Vagina (tissue), 2 donors: Measurements from ENCODE around the gene TECPR1. TPM values are rescaled to one million over a fixed set of nuclear protein-coding genes. Genes with fewer than 3 reads are reported as not detected.

Experiments
- DNase-seq, 2 donors: peaks; one replicate each; pipeline ENCODE4 v3.0.0-alpha.2; 2017; ENCODE audit errors: extremely low spot score in 2 of 2
- H3K27ac ChIP-seq: fragments of 200-600 bp; sonication (generic); one replicate; pipeline ENCODE4 v1.5.1; 2019
- H3K27me3 ChIP-seq: fragments of 200-600 bp; sonication (generic); one replicate; pipeline ENCODE4 v1.5.1; 2019
- H3K36me3 ChIP-seq, 2 donors: fragments of 200-600 bp; sonication (generic); one replicate each; pipeline ENCODE4 v1.5.1; 2017 to 2019
- H3K4me1 ChIP-seq: fragments of 200-600 bp; sonication (generic); one replicate; pipeline ENCODE4 v1.5.1; 2019
- H3K4me3 ChIP-seq, 2 donors: fragments of 200-600 bp; sonication (generic); 1 replicate in 1 of 2; 2 replicates in 1 of 2; pipeline ENCODE4 v1.5.1; 2016 to 2019
- H3K9me3 ChIP-seq: fragments of 200-600 bp; sonication (generic); one replicate; pipeline ENCODE4 v1.5.1; 2019
- POLR2A ChIP-seq, 2 donors: fragments of 450-650 bp; IDR thresholded peaks; one replicate each; pipeline ENCODE4 v1.6.1; 2017; ENCODE audit warnings: antibody characterized with exemption in 2 of 2, mild to moderate bottlenecking in 2 of 2, moderate library complexity in 2 of 2
- POLR2AphosphoS5 ChIP-seq, 2 donors: sonication (generic); formaldehyde crosslinking; IDR thresholded peaks; one replicate each; pipeline ENCODE4 v1.9.0; 2017; ENCODE audit warnings: antibody characterized with exemption in 2 of 2, mild to moderate bottlenecking in 2 of 2, low read depth in 1 of 2; ENCODE audit not compliant: insufficient read depth in 1 of 2
- intact Hi-C: fragments of 100-400 bp; cut with DNase I; formaldehyde crosslinking; loops from one replicate; pipeline ENCODE4 v1.15.1; 2023
- total RNA-seq: library from RNA; depleted of rRNA; stranded (reverse); fragments of >200 nt; gene quantifications from one replicate; pipeline ENCODE4 v1.2.3, GENCODE V29; 2016
- TF ChIP-seq, protein P1 (sequence below), 3 experiments: fragments of 450-650 bp in 2 of 3; fragments of 200-600 bp in 1 of 3; sonication (generic) in 1 of 3; IDR thresholded peaks; one replicate each; pipeline ENCODE4 v1.5.1; 2017 to 2019; ENCODE audit warnings: antibody characterized with exemption in 3 of 3, mild to moderate bottlenecking in 2 of 3, moderate library complexity in 2 of 3

TECPR1 gene
- total RNA-seq, 1 donor from 2014 or later, result 19.6 TPM

DNA sequence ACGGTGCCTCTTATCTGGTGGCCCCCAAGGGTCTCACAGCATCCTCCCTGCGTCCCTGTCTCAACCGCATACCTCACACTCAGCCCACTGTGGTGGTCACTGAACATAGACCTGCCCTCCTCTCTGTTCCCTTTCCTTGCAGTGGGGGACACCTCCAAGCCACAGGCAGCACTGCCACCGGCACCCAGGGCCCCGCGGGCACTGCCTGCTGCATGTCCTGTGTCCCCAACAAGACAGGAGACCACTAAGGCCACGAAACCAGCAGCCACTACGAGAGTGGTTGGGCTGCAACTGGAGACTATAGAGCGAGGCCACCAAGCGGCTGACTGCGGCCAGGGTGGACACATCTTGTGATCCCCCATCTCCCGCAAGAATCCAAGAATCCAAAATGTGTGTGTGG, 44.8 kb upstream of the TECPR1 start:
- peaks cover 0 to 25% of the 10 kb centered on the region in 2 donors for H3K36me3 ChIP-seq

DNA sequence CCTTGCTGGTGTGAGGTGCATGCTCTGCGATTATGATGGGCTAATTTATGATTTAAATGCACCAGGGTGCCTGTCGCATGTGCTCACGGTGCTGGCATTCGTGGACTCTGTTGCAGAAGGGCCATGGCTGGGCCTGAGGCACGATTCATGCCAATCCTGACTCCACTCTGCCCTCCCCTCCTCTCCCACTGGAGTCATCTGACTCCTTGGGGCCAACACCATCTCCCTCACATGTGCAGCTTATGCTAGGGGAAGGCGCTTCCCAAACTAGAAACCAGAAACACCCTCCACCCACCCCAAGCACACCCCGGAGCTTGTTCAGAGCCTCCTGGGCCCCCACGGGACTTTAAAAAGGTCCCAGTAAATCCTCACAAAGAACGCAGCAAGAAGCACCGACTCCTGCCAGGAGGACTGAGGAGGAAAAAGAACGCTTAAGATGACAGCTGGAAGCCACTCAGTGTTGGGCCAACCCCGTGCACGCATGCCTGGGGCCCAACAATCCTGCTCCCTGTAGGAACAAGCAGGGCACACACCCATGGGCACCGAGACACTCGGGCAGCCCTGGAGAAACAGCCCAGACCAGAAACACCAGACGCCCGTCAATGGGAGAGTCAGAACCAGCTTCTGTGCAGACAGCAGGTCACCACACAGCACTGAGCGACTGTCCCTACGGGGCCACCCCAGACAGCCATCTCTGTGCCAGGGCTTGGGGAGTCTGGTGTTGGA, 43.6 kb upstream of the TECPR1 start:
- peaks cover 0 to 29% of the 10 kb centered on the region in 2 donors for H3K36me3 ChIP-seq

More for the DNA sequence above, 44.8 kb upstream of the TECPR1 start:
- no peak for DNase-seq
- Histone ChIP-seq H3K9me3 (no peaks in the 10 kb centered on the region), H3K27me3 (no peaks in the 10 kb centered on the region), H3K4me3 (no peak overlapping the region), H3K27ac (no peak overlapping the region), H3K4me1 (peaks cover 19% of the 10 kb centered on the region)
- intact Hi-C loops, result no loop called here
- TF ChIP-seq POLR2AphosphoS5 (IDR thresholded peaks at IDR 0.05; ENCODE audit: insufficient read depth in 1 of 2, low read depth in 1 of 2) (no peak), POLR2A (IDR thresholded peaks at IDR 0.05) (no peak)
- TF ChIP-seq, protein P1, sequence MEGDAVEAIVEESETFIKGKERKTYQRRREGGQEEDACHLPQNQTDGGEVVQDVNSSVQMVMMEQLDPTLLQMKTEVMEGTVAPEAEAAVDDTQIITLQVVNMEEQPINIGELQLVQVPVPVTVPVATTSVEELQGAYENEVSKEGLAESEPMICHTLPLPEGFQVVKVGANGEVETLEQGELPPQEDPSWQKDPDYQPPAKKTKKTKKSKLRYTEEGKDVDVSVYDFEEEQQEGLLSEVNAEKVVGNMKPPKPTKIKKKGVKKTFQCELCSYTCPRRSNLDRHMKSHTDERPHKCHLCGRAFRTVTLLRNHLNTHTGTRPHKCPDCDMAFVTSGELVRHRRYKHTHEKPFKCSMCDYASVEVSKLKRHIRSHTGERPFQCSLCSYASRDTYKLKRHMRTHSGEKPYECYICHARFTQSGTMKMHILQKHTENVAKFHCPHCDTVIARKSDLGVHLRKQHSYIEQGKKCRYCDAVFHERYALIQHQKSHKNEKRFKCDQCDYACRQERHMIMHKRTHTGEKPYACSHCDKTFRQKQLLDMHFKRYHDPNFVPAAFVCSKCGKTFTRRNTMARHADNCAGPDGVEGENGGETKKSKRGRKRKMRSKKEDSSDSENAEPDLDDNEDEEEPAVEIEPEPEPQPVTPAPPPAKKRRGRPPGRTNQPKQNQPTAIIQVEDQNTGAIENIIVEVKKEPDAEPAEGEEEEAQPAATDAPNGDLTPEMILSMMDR (IDR thresholded peaks at IDR 0.05), result no peak

DNA sequence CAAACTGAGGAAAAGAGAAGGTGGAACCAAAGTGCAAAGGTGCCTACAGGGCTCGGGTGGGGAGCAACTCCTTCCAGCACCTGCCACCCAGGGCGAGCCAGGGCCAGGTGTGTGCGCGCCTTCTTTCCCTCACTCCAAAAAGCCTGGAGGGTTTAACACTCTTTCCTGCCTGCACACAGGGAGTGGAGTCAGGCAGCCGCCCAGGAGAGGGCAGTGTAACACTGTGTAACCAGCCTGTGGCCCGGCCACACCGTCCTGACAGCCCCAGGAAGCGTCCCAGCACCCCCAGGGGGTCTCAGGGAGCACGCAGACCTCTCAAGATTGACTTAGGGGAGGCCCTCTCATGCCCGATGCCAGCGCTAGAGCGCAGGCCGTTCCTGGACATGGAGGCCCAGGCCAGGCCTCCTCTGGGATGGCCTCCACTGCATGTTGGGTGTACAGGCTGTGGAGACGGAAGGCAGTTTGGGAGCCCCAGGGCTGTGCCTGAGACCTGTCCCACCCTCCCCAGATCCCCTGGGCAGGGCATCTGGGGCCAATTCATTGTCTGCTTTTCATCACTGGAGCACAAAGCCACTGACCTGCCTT, 42.9 kb upstream of the TECPR1 start:
- Histone ChIP-seq H3K36me3 (peaks cover 0 to 29% of the 10 kb centered on the region in 2 donors), H3K4me3 (no peak overlapping the region), H3K27me3 (no peaks in the 10 kb centered on the region), H3K4me1 (peaks cover 19% of the 10 kb centered on the region), H3K27ac (peak overlapping the region; percentile 41), H3K9me3 (no peaks in the 10 kb centered on the region)
- no peak for DNase-seq
- intact Hi-C loops, result no loop called here
- TF ChIP-seq, protein P1 (IDR thresholded peaks at IDR 0.05), result peak; percentile 16 to 46 (median 18)
- TF ChIP-seq POLR2A (IDR thresholded peaks at IDR 0.05) (no peak), POLR2AphosphoS5 (IDR thresholded peaks at IDR 0.05; ENCODE audit: insufficient read depth in 1 of 2, low read depth in 1 of 2) (no peak)

More for the DNA sequence above, 43.6 kb upstream of the TECPR1 start:
- no peaks in the 10 kb centered on the region for H3K9me3 ChIP-seq
- intact Hi-C loops, result no loop called here
- TF ChIP-seq, protein P1 (IDR thresholded peaks at IDR 0.05), result no peak
- no peak for TF ChIP-seq POLR2AphosphoS5 (IDR thresholded peaks at IDR 0.05; ENCODE audit: insufficient read depth in 1 of 2, low read depth in 1 of 2)
- no peak for TF ChIP-seq POLR2A (IDR thresholded peaks at IDR 0.05)
- no peaks in the 10 kb centered on the region for H3K27me3 ChIP-seq
- DNase-seq, result no peak
- H3K27ac ChIP-seq, result peak overlapping the region; percentile 41
- peaks cover 19% of the 10 kb centered on the region for H3K4me1 ChIP-seq
- H3K4me3 ChIP-seq, result no peak overlapping the region

DNA sequence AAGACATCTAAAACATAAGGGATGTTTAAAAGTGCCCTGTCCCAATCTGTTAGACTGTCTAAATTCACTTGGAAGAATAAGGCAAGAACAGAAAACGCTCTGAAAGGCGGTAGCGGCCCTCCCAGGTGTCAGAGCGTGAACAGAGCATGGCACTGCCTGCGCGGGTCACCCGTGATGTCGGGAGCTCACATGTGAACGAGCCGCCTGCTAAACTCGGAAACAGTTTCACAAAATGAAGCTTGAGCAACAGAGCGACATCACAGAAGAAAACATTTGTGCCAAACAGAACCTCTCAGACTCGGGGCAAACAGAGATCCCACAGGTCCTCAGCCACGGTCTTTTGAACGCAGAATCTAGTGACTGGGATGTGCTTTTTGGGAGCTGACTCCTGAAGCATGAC, 42.3 kb upstream of the TECPR1 start:
- Histone ChIP-seq H3K4me3 (no peak overlapping the region), H3K4me1 (peaks cover 22% of the 10 kb centered on the region), H3K9me3 (no peaks in the 10 kb centered on the region), H3K36me3 (peaks cover 0 to 29% of the 10 kb centered on the region in 2 donors), H3K27me3 (no peaks in the 10 kb centered on the region), H3K27ac (no peak overlapping the region)
- TF ChIP-seq, protein P1 (IDR thresholded peaks at IDR 0.05), result no peak
- TF ChIP-seq POLR2AphosphoS5 (IDR thresholded peaks at IDR 0.05; ENCODE audit: insufficient read depth in 1 of 2, low read depth in 1 of 2) (no peak), POLR2A (IDR thresholded peaks at IDR 0.05) (no peak)
- intact Hi-C loops, result no loop called here
- no peak for DNase-seq

DNA sequence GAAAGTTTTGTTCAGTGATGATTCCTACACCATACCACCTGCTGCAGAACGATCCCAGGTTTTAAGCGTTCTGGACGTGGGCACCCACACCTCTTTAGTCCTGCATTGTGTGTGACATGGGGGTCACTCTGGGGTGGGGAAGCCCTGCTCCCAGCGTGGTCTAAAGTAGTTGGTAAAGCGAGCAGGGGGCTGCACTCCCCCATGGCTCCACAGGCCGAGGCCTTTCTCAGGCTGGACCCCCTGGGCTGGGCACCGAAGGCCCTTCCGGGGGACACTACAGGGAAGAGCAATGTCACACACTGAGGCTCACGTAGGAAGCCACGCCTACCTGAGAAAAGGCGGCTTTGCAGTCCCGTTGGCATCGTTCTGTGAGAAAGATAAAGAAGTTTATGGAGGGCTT, 41.7 kb upstream of the TECPR1 start:
- peaks cover 0 to 29% of the 10 kb centered on the region in 2 donors for H3K36me3 ChIP-seq

More for the DNA sequence above, 41.7 kb upstream of the TECPR1 start:
- Histone ChIP-seq H3K27ac (no peak overlapping the region), H3K4me1 (peaks cover 27% of the 10 kb centered on the region), H3K9me3 (no peaks in the 10 kb centered on the region), H3K27me3 (no peaks in the 10 kb centered on the region), H3K4me3 (no peak overlapping the region)
- intact Hi-C loops, result no loop called here
- no peak for DNase-seq
- no peak for TF ChIP-seq POLR2AphosphoS5 (IDR thresholded peaks at IDR 0.05; ENCODE audit: insufficient read depth in 1 of 2, low read depth in 1 of 2)
- no peak for TF ChIP-seq POLR2A (IDR thresholded peaks at IDR 0.05)
- TF ChIP-seq, protein P1 (IDR thresholded peaks at IDR 0.05), result no peak
